Measurements from ENCODE around the gene LIPK.

- TF ChIP-seq CTCF (IDR thresholded peaks at IDR 0.05; ENCODE audit: insufficient read depth, low read depth, low read length) (peak; percentile 79), EZH2 (IDR thresholded peaks at IDR 0.05; ENCODE audit: insufficient read depth, low read length) (no peak)
These were observed 18.1 kb upstream of the LIPK start for GRCh38 chr10:88687853-88688467.
